ENCODE data around the gene GAB1.
A peak's percentile ranks its signal among the peaks of the same experiment; 100 is the strongest.

The GAB1 gene

DNA sequence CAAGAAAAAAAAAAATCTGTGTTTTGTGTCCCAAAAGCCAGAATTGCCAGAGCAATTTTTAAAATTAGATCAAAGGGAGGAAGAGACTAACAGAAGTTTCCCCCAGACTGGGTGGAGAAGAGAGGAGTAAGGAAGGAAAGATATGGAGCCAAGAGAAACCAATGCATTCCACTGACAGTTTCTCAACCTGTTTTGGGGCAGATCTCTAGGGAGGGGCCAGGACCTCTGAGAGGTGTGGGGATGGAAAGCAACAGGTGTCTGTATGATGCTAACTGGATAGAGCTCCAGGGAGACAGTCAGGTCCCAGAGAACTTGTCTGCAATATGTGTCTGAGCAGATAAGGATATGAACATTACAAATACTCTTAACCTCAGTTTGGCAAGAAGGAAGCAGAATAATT is 22.7 kb upstream of the GAB1 start:
- TF ChIP-seq MYC (IDR thresholded peaks at IDR 0.05; ENCODE audit: low read depth, low read length) (no peak), POLR2A (IDR thresholded peaks at IDR 0.05; ENCODE audit: extremely low read depth, insufficient read length) (no peak)
- TF ChIP-seq, protein P1, sequence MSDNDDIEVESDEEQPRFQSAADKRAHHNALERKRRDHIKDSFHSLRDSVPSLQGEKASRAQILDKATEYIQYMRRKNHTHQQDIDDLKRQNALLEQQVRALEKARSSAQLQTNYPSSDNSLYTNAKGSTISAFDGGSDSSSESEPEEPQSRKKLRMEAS (IDR thresholded peaks at IDR 0.05; ENCODE audit: low read depth, low read length) = no peak
- TF ChIP-seq, protein P2, sequence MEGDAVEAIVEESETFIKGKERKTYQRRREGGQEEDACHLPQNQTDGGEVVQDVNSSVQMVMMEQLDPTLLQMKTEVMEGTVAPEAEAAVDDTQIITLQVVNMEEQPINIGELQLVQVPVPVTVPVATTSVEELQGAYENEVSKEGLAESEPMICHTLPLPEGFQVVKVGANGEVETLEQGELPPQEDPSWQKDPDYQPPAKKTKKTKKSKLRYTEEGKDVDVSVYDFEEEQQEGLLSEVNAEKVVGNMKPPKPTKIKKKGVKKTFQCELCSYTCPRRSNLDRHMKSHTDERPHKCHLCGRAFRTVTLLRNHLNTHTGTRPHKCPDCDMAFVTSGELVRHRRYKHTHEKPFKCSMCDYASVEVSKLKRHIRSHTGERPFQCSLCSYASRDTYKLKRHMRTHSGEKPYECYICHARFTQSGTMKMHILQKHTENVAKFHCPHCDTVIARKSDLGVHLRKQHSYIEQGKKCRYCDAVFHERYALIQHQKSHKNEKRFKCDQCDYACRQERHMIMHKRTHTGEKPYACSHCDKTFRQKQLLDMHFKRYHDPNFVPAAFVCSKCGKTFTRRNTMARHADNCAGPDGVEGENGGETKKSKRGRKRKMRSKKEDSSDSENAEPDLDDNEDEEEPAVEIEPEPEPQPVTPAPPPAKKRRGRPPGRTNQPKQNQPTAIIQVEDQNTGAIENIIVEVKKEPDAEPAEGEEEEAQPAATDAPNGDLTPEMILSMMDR (IDR thresholded peaks at IDR 0.05; ENCODE audit: low read depth, low read length) = no peak
- DNase-seq (ENCODE audit: low read depth) = no peak

DNA sequence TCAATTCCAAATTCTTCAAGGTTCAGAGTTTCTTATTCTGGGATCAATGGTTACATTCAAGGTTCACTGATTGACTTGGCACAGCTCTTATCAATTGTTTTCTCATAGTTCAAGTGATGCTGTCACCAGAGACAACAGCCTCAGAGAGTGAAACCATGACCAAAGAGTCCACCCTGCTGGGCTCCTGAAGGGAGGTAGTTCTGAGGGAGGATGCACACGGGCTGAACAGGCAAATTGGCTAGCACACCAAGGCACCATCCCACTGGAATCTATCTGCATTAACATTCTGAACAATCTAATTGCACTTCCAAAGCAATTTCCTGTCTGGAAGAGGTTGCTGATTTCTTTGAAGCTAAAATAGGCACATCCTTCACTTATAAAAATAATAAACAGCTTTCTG is 16.6 kb upstream of the GAB1 start:
- H3K4me3 ChIP-seq (ENCODE audit: low read depth, low read length) = no peak overlapping the region
- no peak for TF ChIP-seq MYC (IDR thresholded peaks at IDR 0.05; ENCODE audit: low read depth, low read length)
- TF ChIP-seq POLR2A (IDR thresholded peaks at IDR 0.05; ENCODE audit: extremely low read depth, insufficient read length) = no peak
- TF ChIP-seq, protein P2 (IDR thresholded peaks at IDR 0.05; ENCODE audit: low read depth, low read length) = no peak
- no peak for DNase-seq (ENCODE audit: low read depth)

More for the DNA sequence above, 22.7 kb upstream of the GAB1 start:
- no peak overlapping the region for H3K4me3 ChIP-seq (ENCODE audit: low read depth, low read length)

DNA sequence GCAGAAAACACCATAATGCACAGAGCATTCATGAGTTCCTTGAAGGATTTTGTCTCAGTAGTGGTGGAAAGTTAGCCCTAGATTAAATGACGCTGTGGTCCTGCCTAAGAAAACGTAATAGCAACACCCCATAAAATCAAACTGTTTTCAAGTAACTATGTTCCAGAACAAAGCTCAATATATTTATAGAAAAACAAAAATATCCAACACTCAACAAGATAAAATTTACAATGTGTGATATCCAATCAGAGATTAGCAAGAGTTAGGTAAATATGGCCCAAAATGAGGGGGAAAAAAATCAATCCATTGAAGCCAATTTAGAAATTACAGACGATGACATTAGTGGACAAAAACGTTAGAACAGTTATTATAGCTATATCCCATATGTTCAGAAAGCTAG is 9.9 kb upstream of the GAB1 start:
- TF ChIP-seq MYC (IDR thresholded peaks at IDR 0.05; ENCODE audit: low read depth, low read length) (no peak), POLR2A (IDR thresholded peaks at IDR 0.05; ENCODE audit: extremely low read depth, insufficient read length) (no peak)
- TF ChIP-seq, protein P2 (IDR thresholded peaks at IDR 0.05; ENCODE audit: low read depth, low read length) = no peak
- TF ChIP-seq, protein P1 (IDR thresholded peaks at IDR 0.05; ENCODE audit: low read depth, low read length) = no peak
- DNase-seq (ENCODE audit: low read depth) = no peak

DNA sequence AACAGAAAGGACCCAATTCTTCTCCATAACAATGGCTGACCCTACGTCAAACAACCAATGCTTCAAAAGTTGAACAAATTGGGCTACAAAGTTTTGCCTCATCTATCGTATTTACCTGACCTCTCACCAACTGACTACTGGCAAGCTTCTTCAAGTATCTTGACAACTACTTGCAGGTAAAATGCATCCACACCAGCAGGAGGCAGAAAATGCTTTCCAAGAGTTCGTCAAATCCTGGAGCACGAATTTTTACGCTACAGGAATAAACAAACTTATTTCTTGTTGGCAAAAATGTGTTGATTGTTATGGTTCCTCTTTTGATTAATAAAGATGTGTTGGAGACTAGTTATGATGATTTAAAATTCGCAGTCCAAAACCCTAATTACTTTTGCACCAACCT is 6.7 kb upstream of the GAB1 start:
- DNase-seq (ENCODE audit: low read depth) = no peak
- no peak overlapping the region for H3K4me3 ChIP-seq (ENCODE audit: low read depth, low read length)
- TF ChIP-seq, protein P2 (IDR thresholded peaks at IDR 0.05; ENCODE audit: low read depth, low read length) = no peak
- TF ChIP-seq MYC (IDR thresholded peaks at IDR 0.05; ENCODE audit: low read depth, low read length) (no peak), POLR2A (IDR thresholded peaks at IDR 0.05; ENCODE audit: extremely low read depth, insufficient read length) (no peak)
- TF ChIP-seq, protein P1 (IDR thresholded peaks at IDR 0.05; ENCODE audit: low read depth, low read length) = no peak

More for the DNA sequence above, 9.9 kb upstream of the GAB1 start:
- H3K4me3 ChIP-seq (ENCODE audit: low read depth, low read length) = no peak overlapping the region

DNA sequence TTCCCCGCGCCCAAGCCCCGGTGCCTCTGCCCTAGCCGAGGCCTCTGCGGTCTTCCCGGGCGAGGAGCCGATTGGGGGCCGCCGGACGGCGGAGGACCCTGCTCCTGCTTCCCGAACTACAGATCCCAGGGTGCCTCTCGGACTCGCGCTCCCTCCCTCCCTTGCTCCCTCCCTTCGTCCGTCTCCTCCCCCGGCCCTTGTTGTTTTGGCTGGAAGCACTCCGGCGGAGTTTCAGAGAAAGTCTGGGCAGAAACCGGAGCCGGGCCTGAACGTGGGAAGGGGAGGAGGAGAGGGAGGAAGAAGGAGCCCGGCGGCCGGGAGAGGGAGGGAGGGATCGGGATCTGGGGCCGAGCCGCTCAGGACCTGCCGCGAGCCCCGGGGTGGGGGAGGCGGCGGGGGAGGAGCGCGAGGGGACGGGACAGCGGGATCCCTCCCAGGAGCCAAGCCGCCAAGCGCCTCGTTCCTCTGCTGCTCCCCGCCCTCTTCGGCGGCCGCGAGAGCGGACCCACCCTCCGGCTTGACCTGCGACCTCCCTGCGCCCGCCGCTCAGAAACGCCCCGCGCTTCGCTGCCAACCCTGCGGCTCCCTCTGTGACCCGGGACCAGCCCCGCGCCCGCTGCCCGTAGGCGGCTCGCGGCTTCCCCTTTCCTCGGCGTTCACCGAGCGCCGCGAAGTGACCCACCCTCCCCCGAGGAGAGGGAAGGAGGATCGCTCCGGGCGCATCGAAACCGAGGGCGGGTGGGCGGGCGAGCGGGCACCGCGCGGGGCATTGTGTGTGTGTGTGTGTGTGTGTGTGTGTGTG is 496 bp upstream of the GAB1 start:
- H3K4me3 ChIP-seq (ENCODE audit: low read depth, low read length) = peak overlapping the region; percentile 21
- peak; percentile 53 for DNase-seq (ENCODE audit: low read depth)
- TF ChIP-seq POLR2A (IDR thresholded peaks at IDR 0.05; ENCODE audit: extremely low read depth, insufficient read length) (no peak), MYC (IDR thresholded peaks at IDR 0.05; ENCODE audit: low read depth, low read length) (no peak)
- TF ChIP-seq, protein P1 (IDR thresholded peaks at IDR 0.05; ENCODE audit: low read depth, low read length) = no peak
- TF ChIP-seq, protein P2 (IDR thresholded peaks at IDR 0.05; ENCODE audit: low read depth, low read length) = no peak
